ENCODE results near the gene OVCH2. TPM values are rescaled to one million over a fixed set of nuclear protein-coding genes. Genes with fewer than 3 reads are reported as not detected.
A peak's percentile ranks its signal among the peaks of the same experiment; 100 is the strongest.
"Not testable (repeated sequence)": the region's sequence is repeated elsewhere in the genome, so short reads cannot be mapped to it uniquely, and the experiment has no call there.

OVCH2 gene
- total and polyA plus RNA-seq, 11 donors: not detected

DNA sequence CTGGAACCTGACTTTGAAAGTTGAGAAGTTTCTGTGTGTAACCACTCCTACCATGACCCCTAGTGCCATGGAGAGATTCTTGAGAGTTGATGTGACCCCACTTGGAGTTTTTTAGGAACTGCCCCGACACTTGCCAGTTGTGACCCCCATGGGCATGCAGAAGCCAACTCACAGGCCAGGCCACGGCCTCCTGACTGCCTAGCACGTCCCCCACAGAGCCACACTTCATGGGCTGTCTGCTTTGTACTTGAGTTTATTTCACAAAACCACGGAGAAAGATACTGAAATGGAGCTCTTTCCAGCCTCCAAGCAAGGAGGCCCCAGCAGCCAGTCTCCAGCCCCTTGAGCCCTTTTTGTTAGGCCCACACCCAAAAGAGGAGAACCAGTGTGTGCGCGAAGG, 41.4 kb downstream of the OVCH2 start:
- Histone ChIP-seq H3K27ac (no peak overlapping the region), H3K4me3 (no peak overlapping the region), H3K36me3 (peaks cover 0 to 27% (median 7%) of the 10 kb centered on the region in 9 donors), H3K27me3 (no peaks in the 10 kb centered on the region), H3K4me1 (peaks cover 0 to 6% (median 0%) of the 10 kb centered on the region in 12 donors), H3K9me3 (no peaks in the 10 kb centered on the region)
- intact Hi-C loops (cut with DNase I): loop anchor here in 6 of 10 donors (2.0 to 5.0 kb wide), 3 partner anchors 93 to 153 kb away; partner anchors contain the start of gene PPFIBP2 (in 2 of the 6)
- WGBS, 4 donors: 79 to 96% (median 94%) methylated on average over 6 of the region's 6 CpGs
- no peak for ATAC-seq
- no peak for DNase-seq
- TF ChIP-seq, protein P1, sequence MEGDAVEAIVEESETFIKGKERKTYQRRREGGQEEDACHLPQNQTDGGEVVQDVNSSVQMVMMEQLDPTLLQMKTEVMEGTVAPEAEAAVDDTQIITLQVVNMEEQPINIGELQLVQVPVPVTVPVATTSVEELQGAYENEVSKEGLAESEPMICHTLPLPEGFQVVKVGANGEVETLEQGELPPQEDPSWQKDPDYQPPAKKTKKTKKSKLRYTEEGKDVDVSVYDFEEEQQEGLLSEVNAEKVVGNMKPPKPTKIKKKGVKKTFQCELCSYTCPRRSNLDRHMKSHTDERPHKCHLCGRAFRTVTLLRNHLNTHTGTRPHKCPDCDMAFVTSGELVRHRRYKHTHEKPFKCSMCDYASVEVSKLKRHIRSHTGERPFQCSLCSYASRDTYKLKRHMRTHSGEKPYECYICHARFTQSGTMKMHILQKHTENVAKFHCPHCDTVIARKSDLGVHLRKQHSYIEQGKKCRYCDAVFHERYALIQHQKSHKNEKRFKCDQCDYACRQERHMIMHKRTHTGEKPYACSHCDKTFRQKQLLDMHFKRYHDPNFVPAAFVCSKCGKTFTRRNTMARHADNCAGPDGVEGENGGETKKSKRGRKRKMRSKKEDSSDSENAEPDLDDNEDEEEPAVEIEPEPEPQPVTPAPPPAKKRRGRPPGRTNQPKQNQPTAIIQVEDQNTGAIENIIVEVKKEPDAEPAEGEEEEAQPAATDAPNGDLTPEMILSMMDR (IDR thresholded peaks at IDR 0.05): no peak
- TF ChIP-seq POLR2A (IDR thresholded peaks at IDR 0.05): no peak

DNA sequence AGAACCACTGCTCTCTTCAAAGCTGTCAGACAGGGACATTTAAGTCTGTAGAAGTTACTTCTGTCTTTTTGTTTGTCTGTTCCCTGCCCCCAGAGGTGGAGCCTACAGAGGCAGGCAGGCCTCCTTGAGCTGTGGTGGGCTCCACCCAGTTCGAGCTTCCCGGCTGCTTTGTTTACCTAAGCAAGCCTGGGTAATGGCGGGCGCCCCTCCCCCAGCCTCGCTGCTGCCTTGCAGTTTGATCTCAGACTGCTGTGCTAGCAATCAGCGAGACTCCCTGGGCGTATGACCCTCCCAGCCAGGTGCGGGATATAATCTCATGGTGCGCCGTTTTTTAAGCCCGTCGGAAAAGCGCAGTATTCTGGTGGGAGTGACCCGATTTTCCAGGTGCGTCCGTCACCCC, 42.7 kb downstream of the OVCH2 start:
- DNase-seq; intact Hi-C loops (cut with DNase I); H3K4me3 ChIP-seq; H3K27me3 ChIP-seq; H3K27ac ChIP-seq; H3K4me1 ChIP-seq; H3K9me3 ChIP-seq; ATAC-seq: not testable (repeated sequence)
- H3K36me3 ChIP-seq: peaks cover 0 to 26% (median 7%) of the 10 kb centered on the region in 9 donors
- WGBS, 4 donors: 85 to 93% (median 89%) methylated on average over 8 to 16 of the region's 16 CpGs

DNA sequence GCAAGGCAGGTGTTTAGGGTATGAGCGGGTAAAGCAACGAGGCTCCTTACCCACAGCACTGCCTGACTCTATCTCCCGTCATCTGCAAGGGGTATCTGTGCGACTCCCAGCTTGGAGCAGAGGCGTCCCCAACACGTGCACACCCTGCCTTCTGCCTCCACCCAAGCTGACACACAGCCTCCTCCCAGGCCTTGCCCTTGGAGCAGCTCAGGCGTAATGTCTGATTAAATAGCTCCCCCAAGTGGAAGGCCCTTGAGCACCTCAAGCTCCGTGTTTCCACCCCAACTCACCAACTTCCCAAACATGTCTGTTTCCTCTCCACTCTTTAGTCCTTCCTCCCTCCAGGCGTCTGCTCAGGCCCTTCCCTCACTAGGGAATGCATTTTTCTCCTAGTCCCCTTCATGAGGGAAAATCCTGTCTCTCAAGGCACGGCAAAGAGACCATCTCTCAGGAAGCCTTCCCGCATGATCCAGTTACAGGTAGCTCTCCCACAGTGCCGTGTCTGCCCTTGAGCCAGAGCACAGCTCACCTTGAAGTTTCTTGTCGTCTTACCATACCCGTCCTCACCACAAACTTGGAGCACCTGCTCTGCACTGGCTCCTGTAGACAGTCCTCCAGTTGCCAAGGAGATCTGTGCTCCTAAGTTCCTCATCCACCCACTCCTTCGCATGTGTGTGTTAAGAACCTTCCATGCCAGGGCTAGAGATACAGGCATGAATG, 48.8 kb downstream of the OVCH2 start:
- Histone ChIP-seq H3K36me3 (peaks cover 0 to 42% (median 28%) of the 10 kb centered on the region in 9 donors), H3K27ac (peak overlapping the region in 2 of 12 donors; percentile 31 to 55), H3K4me3 (no peak overlapping the region), H3K27me3 (no peaks in the 10 kb centered on the region), H3K9me3 (no peaks in the 10 kb centered on the region), H3K4me1 (peaks cover 0 to 19% (median 8%) of the 10 kb centered on the region in 12 donors)
- ATAC-seq (peak; percentile 75 to 98 (median 93)), DNase-seq (peak in 3 of 5 donors; percentile 43 to 75 (median 62))
- intact Hi-C loops (cut with DNase I): loop anchor here in 7 of 10 donors (1.0 to 10.0 kb wide), 5 partner anchors 85 to 213 kb away; partner anchors contain the start of gene PPFIBP2 (in 2 of the 7)
- 55 to 61% (median 58%) methylated on average over 15 of the region's 15 CpGs for WGBS, 4 donors
- TF ChIP-seq POLR2A (IDR thresholded peaks at IDR 0.05): no peak
- TF ChIP-seq, protein P1 (IDR thresholded peaks at IDR 0.05): peak; percentile 31 to 66 (median 57)

DNA sequence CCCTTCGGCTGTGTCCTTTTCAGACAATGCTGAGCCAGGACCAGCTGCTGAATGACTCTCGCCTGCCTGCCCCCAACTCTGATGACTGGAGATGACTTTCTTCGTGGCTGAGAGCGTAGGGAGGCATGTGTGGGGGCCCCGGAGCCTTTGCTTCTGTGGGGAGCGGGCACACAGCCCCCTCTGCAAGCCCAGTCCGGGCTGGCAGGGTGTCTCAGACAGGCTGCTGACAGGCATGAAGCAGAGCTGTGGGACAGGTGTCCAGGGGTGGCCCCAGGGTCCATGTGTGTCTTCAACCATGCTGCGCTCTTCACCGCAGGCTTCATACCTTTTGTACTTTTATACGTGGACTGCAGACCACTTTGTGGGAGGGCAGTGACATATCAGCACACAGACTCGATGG, 49.6 kb downstream of the OVCH2 start:
- Histone ChIP-seq H3K4me1 (peaks cover 0 to 19% (median 8%) of the 10 kb centered on the region in 12 donors), H3K36me3 (peaks cover 0 to 49% (median 35%) of the 10 kb centered on the region in 9 donors), H3K9me3 (no peaks in the 10 kb centered on the region), H3K27ac (peak overlapping the region in 11 of 12 donors; percentile 6 to 73 (median 55)), H3K27me3 (no peaks in the 10 kb centered on the region), H3K4me3 (no peak overlapping the region)
- TF ChIP-seq POLR2A (IDR thresholded peaks at IDR 0.05): no peak
- TF ChIP-seq, protein P1 (IDR thresholded peaks at IDR 0.05): no peak
- intact Hi-C loops (cut with DNase I): loop anchor here in 7 of 10 donors (1.0 to 10.0 kb wide), 5 partner anchors 84 to 212 kb away; partner anchors contain the start of gene PPFIBP2 (in 2 of the 7)
- 73 to 91% (median 75%) methylated on average over 4 to 11 of the region's 11 CpGs for WGBS, 4 donors
- DNase-seq (no peak), ATAC-seq (peak in 3 of 4 donors; percentile 14 to 26 (median 15))
